GM15510 (cell line): ENCODE results near the gene HAS3.

Experiments used
- POLR2A ChIP-seq: IDR thresholded peaks from 3 replicates; pipeline ENCODE4 v1.6.1; 2011; ENCODE audit warnings: borderline replicate concordance; ENCODE audit not compliant: insufficient read length; ENCODE audit errors: extremely low read depth

The HAS3 gene

GRCh38 chr16:69165584-69165983 is 60.1 kb downstream of the HAS3 start:
- no peak for TF ChIP-seq POLR2A

- no peak for TF ChIP-seq POLR2A
Measured at GRCh38 chr16:69166221-69166833, 60.9 kb downstream of the HAS3 start.

- no peak for TF ChIP-seq POLR2A
Measured at GRCh38 chr16:69166946-69167930, 61.8 kb downstream of the HAS3 start.
